Endothelial cell of umbilical vein (primary cell): ENCODE measurements around the gene FMO2. TPM values are rescaled to one million over a fixed set of nuclear protein-coding genes. Genes with fewer than 3 reads are reported as not detected.
A peak's percentile ranks its signal among the peaks of the same experiment; 100 is the strongest.

Experiments
- BruUV-seq: library from RNA; stranded (reverse); fragments of 400-500 nt; replicated peaks from 2 replicates; lab custom pipeline; 2021; lab: Mats Ljungman, UMichigan
- CTCF ChIA-PET: fragments of 300-600, 350-600 bp; sonication (Branson Sonifier 250); formaldehyde crosslinking; loops from one replicate; lab custom pipeline; 2021; ENCODE audit warnings: antibody characterized with exemption, inconsistent platforms; lab: Charles Lee
- POLR2A ChIA-PET: fragments of 300-600, 350-600 bp; sonication (Branson Sonifier 250); formaldehyde crosslinking; loops from one replicate; lab custom pipeline; 2021; ENCODE audit warnings: antibody characterized with exemption, inconsistent platforms; lab: Charles Lee
- DNase-seq: peaks from one replicate; pipeline ENCODE4 v3.0.0-alpha.2; 2011; ENCODE audit warnings: low read depth, low spot score
- FAIRE-seq: peaks from 2 replicates; lab custom pipeline; 2011; peaks lifted over from hg19 to GRCh38; lab: Jason Lieb, UNC
- H2AFZ ChIP-seq: 2 replicates; pipeline ENCODE4 v1.6.0; 2012; ENCODE audit warnings: low read depth, low read length, control low read depth, inconsistent platforms
- H3K27ac ChIP-seq: 2 replicates; pipeline ENCODE4 v1.5.1; 2011; ENCODE audit warnings: low read depth, mild to moderate bottlenecking, control low read depth, low read length, moderate library complexity; ENCODE audit not compliant: insufficient read depth
- H3K27me3 ChIP-seq, 2 experiments: 2 replicates each; pipeline versions ENCODE4 v1.6.0 to v1.6.1; 2011; ENCODE audit warnings: low read length in 2 of 2, mixed read lengths in 1 of 2; ENCODE audit not compliant: control insufficient read depth in 2 of 2, insufficient read depth in 2 of 2
- H3K36me3 ChIP-seq, 2 experiments: 2 replicates in 1 of 2; 3 replicates in 1 of 2; pipeline ENCODE4 v1.5.1; 2011; ENCODE audit warnings: low read length in 2 of 2, mild to moderate bottlenecking in 1 of 2, moderate library complexity in 1 of 2; ENCODE audit not compliant: control insufficient read depth in 2 of 2, insufficient read depth in 2 of 2; ENCODE audit errors: extremely low read depth in 1 of 2
- H3K4me1 ChIP-seq: 3 replicates; pipeline ENCODE4 v1.5.1; 2011; ENCODE audit warnings: mild to moderate bottlenecking, low read length; ENCODE audit not compliant: control insufficient read depth, insufficient read depth; ENCODE audit errors: extremely low read depth
- H3K4me2 ChIP-seq: 2 replicates; pipeline ENCODE4 v1.6.1; 2011; ENCODE audit warnings: low read length, control low read depth, mixed read lengths; ENCODE audit not compliant: insufficient read depth
- H3K4me3 ChIP-seq, 3 experiments: fragments of 200-600 bp in 1 of 3; sonication (generic), shearing (Covaris generic) in 1 of 3; replicated peaks in 1 of 3; 2 replicates each; pipeline ENCODE4 v1.5.1; 2011 to 2016; ENCODE audit warnings: control low read depth in 3 of 3, low read length in 3 of 3, mild to moderate bottlenecking in 2 of 3, inconsistent platforms in 1 of 3, low read depth in 1 of 3, moderate library complexity in 1 of 3; ENCODE audit not compliant: insufficient read depth in 1 of 3
- H3K79me2 ChIP-seq: 2 replicates; pipeline ENCODE4 v1.6.0; 2012; ENCODE audit warnings: low read length, inconsistent platforms; ENCODE audit not compliant: control insufficient read depth, insufficient read depth
- H3K9ac ChIP-seq: replicated peaks from 2 replicates; pipeline ENCODE3; 2011; ENCODE audit warnings: low read length, control low read depth; ENCODE audit not compliant: insufficient read depth; ENCODE audit errors: extremely low read depth
- H3K9me1 ChIP-seq: replicated peaks from 3 replicates; pipeline ENCODE4 v1.6.0; 2011; ENCODE audit warnings: mild to moderate bottlenecking, low read length; ENCODE audit not compliant: control insufficient read depth, insufficient read depth; ENCODE audit errors: extremely low read depth
- H3K9me3 ChIP-seq: replicated peaks from 2 replicates; pipeline ENCODE4 v1.5.1; 2012; ENCODE audit warnings: low read length, inconsistent platforms; ENCODE audit not compliant: control insufficient read depth, insufficient read depth
- H4K20me1 ChIP-seq: replicated peaks from 2 replicates; pipeline ENCODE3; 2011; ENCODE audit warnings: mild to moderate bottlenecking, low read length; ENCODE audit not compliant: control insufficient read depth, insufficient read depth; ENCODE audit errors: extremely low read depth
- EZH2 ChIP-seq: IDR thresholded peaks from 2 replicates; pipeline ENCODE4 v1.6.1; 2012; ENCODE audit warnings: borderline replicate concordance, low read depth, mild to moderate bottlenecking, moderate library complexity, low read length, inconsistent platforms; ENCODE audit not compliant: severe bottlenecking
- GATA2 ChIP-seq: IDR thresholded peaks from 2 replicates; pipeline ENCODE4 v1.7.0; 2011; ENCODE audit warnings: low read depth, mild to moderate bottlenecking, moderate library complexity, mixed read lengths, low read length; ENCODE audit not compliant: insufficient read length, insufficient read depth
- JUN ChIP-seq: IDR thresholded peaks from 2 replicates; pipeline ENCODE4 v1.6.1; 2011; ENCODE audit warnings: borderline replicate concordance, low read depth; ENCODE audit not compliant: insufficient read length, insufficient read depth
- MAX ChIP-seq: IDR thresholded peaks from 2 replicates; pipeline ENCODE4 v1.6.1; 2011; ENCODE audit not compliant: insufficient read depth, insufficient read length
- MYC ChIP-seq: IDR thresholded peaks from one replicate; pipeline ENCODE4 v1.6.1; 2011; ENCODE audit warnings: mild to moderate bottlenecking, low read depth, low read length
- POLR2A ChIP-seq: IDR thresholded peaks from 2 replicates; pipeline ENCODE4 v1.6.1; 2012; ENCODE audit warnings: low read depth, mild to moderate bottlenecking, control low read depth, low read length
- POLR2AphosphoS5 ChIP-seq: IDR thresholded peaks from 2 replicates; pipeline ENCODE4 v1.6.1; 2012; ENCODE audit warnings: low read depth, mild to moderate bottlenecking, control low read depth, low read length, moderate library complexity; ENCODE audit not compliant: insufficient read depth
- dilution Hi-C: fragments of 300-500 bp; cut with MboI; formaldehyde crosslinking; loops from one replicate; pipeline ENCODE4 v1.15.0; 2019; ENCODE audit warnings: low sequenced_read_pairs; ENCODE audit not compliant: extremely low pct_ligation_motif_present
- intact Hi-C: fragments of 100-400 bp; cut with micrococcal nuclease; formaldehyde crosslinking; loops from one replicate; pipeline ENCODE4 v1.10.0; 2022
- polyA plus RNA-seq, 4 experiments: library from polyadenylated mRNA; depleted of rRNA in 3 of 4; stranded (reverse) in 3 of 4; unstranded in 1 of 4; fragments of >200 nt; gene quantifications; 2 replicates each; pipeline versions ENCODE4 v1.2.1 to v1.2.3, GENCODE V29; 2011 to 2012; ENCODE audit warnings: missing spikeins in 1 of 4
- total RNA-seq: library from RNA; stranded (reverse); gene quantifications from 2 replicates; pipeline ENCODE4 v1.2.3, GENCODE V29; 2021

Gene FMO2
- total and polyA plus RNA-seq, 2 donors (not counting 3 experiments of a cell fraction or from before 2014, with no cell fraction given), result not detected

- Histone ChIP-seq H4K20me1 (no peaks in the 10 kb centered on the region), H3K79me2 (no peaks in the 10 kb centered on the region), H3K9me3 (no peaks in the 10 kb centered on the region), H3K27me3 (no peaks in the 10 kb centered on the region), H3K36me3 (no peaks in the 10 kb centered on the region), H3K9me1 (no peaks in the 10 kb centered on the region), H3K4me3 (no peak overlapping the region), H3K4me2 (no peak overlapping the region), H3K9ac (no peak overlapping the region), H3K4me1 (no peaks in the 10 kb centered on the region), H3K27ac (no peak overlapping the region), H2AFZ (no peak overlapping the region)
- intact Hi-C loops (no loop called here), dilution Hi-C loops (no loop called here)
- TF ChIP-seq MYC (no peak), GATA2 (no peak), JUN (no peak), MAX (no peak), POLR2AphosphoS5 (no peak), POLR2A (no peak), EZH2 (no peak)
- ChIA-PET CTCF (no interaction called here), POLR2A (no interaction called here)
- DNase-seq (peak; percentile 75), FAIRE-seq (no peak)
- BruUV-seq, result no TSS peak
Observed at GRCh38 chr1:171141688-171142415, 43.2 kb upstream of the FMO2 start.
